Activated naive CD4-positive, alpha-beta T cell treated with anti-CD3 and anti-CD28 coated beads, Interleukin-2, amount 50 U/mL, for 24 hours (primary cell): ENCODE results near the gene FAM227A.
A peak's percentile ranks its signal among the peaks of the same experiment; 100 is the strongest.

Experiments used
- H3K27ac Mint-ChIP-seq: one replicate; pipeline ENCODE4 v1.8.0; 2021; ENCODE audit warnings: mild to moderate bottlenecking, mixed read lengths
- H3K27me3 Mint-ChIP-seq: one replicate; pipeline ENCODE4 v1.8.0; 2021; ENCODE audit warnings: mixed read lengths
- H3K36me3 Mint-ChIP-seq: one replicate; pipeline ENCODE4 v1.8.0; 2021; ENCODE audit warnings: mixed read lengths
- H3K4me1 Mint-ChIP-seq: one replicate; pipeline ENCODE4 v1.8.0; 2021; ENCODE audit warnings: mixed read lengths
- H3K4me3 Mint-ChIP-seq: one replicate; pipeline ENCODE4 v1.8.0; 2021; ENCODE audit warnings: mild to moderate bottlenecking, mixed read lengths
- H3K9me3 Mint-ChIP-seq: one replicate; pipeline ENCODE4 v1.8.0; 2021; ENCODE audit warnings: mixed read lengths

The FAM227A gene

GRCh38 chr22:38656256-38657044 is at the start of gene FAM227A, which contains the start of gene CBY1:
Gene FAM227A (minus strand): TSS chr22:38656392. CDS start chr22:38650168, 6,224 bp downstream.
Gene CBY1 (plus strand): TSS chr22:38656638. CDS start chr22:38668055, 11,417 bp downstream.
- H3K4me3 Mint-ChIP-seq, result peak within 1 kb of the TSS; percentile 93
- no peaks in the 10 kb centered on the region for H3K27me3 Mint-ChIP-seq
- H3K9me3 Mint-ChIP-seq, result no peaks in the 10 kb centered on the region
- peaks cover 15% of the 10 kb centered on the region for H3K4me1 Mint-ChIP-seq
- H3K36me3 Mint-ChIP-seq, result no peaks in the 10 kb centered on the region
- peak within 1 kb of the TSS; percentile 98 for H3K27ac Mint-ChIP-seq

GRCh38 chr22:38705235-38706100 is 49.3 kb upstream of the FAM227A start, which contains the start of gene GTPBP1:
Gene GTPBP1 (plus strand): TSS chr22:38705944. CDS start chr22:38705956, 12 bp downstream.
- Mint-ChIP-seq H3K4me1 (peaks cover 60% of the 10 kb centered on the region), H3K9me3 (no peaks in the 10 kb centered on the region), H3K27me3 (no peaks in the 10 kb centered on the region), H3K4me3 (peak within 1 kb of the TSS; percentile 93), H3K36me3 (peaks cover 2% of the 10 kb centered on the region), H3K27ac (peak within 1 kb of the TSS; percentile 89)

GRCh38 chr22:38704654-38705234 is 48.6 kb upstream of the FAM227A start:
- peaks cover 59% of the 10 kb centered on the region for H3K4me1 Mint-ChIP-seq
- peak overlapping the region; percentile 83 for H3K4me3 Mint-ChIP-seq
- H3K36me3 Mint-ChIP-seq, result no peaks in the 10 kb centered on the region
- H3K9me3 Mint-ChIP-seq, result no peaks in the 10 kb centered on the region
- peak overlapping the region; percentile 88 for H3K27ac Mint-ChIP-seq
- H3K27me3 Mint-ChIP-seq, result no peaks in the 10 kb centered on the region

GRCh38 chr22:38700789-38701628 is 44.8 kb upstream of the FAM227A start, which contains the start of gene JOSD1:
Gene JOSD1 (minus strand): TSS chr22:38700943. CDS start chr22:38699987, 956 bp downstream.
- H3K4me3 Mint-ChIP-seq, result peak within 1 kb of the TSS; percentile 93
- no peaks in the 10 kb centered on the region for H3K27me3 Mint-ChIP-seq
- H3K9me3 Mint-ChIP-seq, result no peaks in the 10 kb centered on the region
- H3K27ac Mint-ChIP-seq, result peak within 1 kb of the TSS; percentile 97
- peaks cover 4% of the 10 kb centered on the region for H3K36me3 Mint-ChIP-seq
- H3K4me1 Mint-ChIP-seq, result peaks cover 65% of the 10 kb centered on the region

- Mint-ChIP-seq H3K27ac (peak overlapping the region; percentile 97), H3K4me3 (peak overlapping the region; percentile 93), H3K9me3 (no peaks in the 10 kb centered on the region), H3K36me3 (peaks cover 4% of the 10 kb centered on the region), H3K27me3 (no peaks in the 10 kb centered on the region), H3K4me1 (peaks cover 67% of the 10 kb centered on the region)
Observed at GRCh38 chr22:38700270-38700788, 44.1 kb upstream of the FAM227A start.

GRCh38 chr22:38699784-38700183 is 43.6 kb upstream of the FAM227A start:
- H3K4me1 Mint-ChIP-seq, result peaks cover 67% of the 10 kb centered on the region
- peak overlapping the region; percentile 97 for H3K27ac Mint-ChIP-seq
- peak overlapping the region; percentile 93 for H3K4me3 Mint-ChIP-seq
- no peaks in the 10 kb centered on the region for H3K27me3 Mint-ChIP-seq
- no peaks in the 10 kb centered on the region for H3K9me3 Mint-ChIP-seq
- peaks cover 8% of the 10 kb centered on the region for H3K36me3 Mint-ChIP-seq

- Mint-ChIP-seq H3K4me1 (peaks cover 69% of the 10 kb centered on the region), H3K9me3 (no peaks in the 10 kb centered on the region), H3K4me3 (peak overlapping the region; percentile 93), H3K27me3 (no peaks in the 10 kb centered on the region), H3K27ac (peak overlapping the region; percentile 97), H3K36me3 (peaks cover 8% of the 10 kb centered on the region)
Observed at GRCh38 chr22:38699143-38699542, 43.0 kb upstream of the FAM227A start.

- Mint-ChIP-seq H3K27me3 (no peaks in the 10 kb centered on the region), H3K36me3 (peaks cover 8% of the 10 kb centered on the region), H3K4me1 (peaks cover 68% of the 10 kb centered on the region), H3K27ac (peak overlapping the region; percentile 97), H3K9me3 (no peaks in the 10 kb centered on the region), H3K4me3 (peak overlapping the region; percentile 93)
Observed at GRCh38 chr22:38698407-38699094, 42.4 kb upstream of the FAM227A start.

- Mint-ChIP-seq H3K36me3 (peaks cover 10% of the 10 kb centered on the region), H3K9me3 (no peaks in the 10 kb centered on the region), H3K4me3 (peak overlapping the region; percentile 93), H3K4me1 (peaks cover 74% of the 10 kb centered on the region), H3K27ac (peak overlapping the region; percentile 87), H3K27me3 (no peaks in the 10 kb centered on the region)
Observed at GRCh38 chr22:38697425-38698089, 41.4 kb upstream of the FAM227A start.

GRCh38 chr22:38696606-38697424 is 40.6 kb upstream of the FAM227A start:
- H3K4me3 Mint-ChIP-seq, result peak overlapping the region; percentile 93
- peaks cover 78% of the 10 kb centered on the region for H3K4me1 Mint-ChIP-seq
- peak overlapping the region; percentile 87 for H3K27ac Mint-ChIP-seq
- H3K36me3 Mint-ChIP-seq, result peaks cover 10% of the 10 kb centered on the region
- no peaks in the 10 kb centered on the region for H3K9me3 Mint-ChIP-seq
- no peaks in the 10 kb centered on the region for H3K27me3 Mint-ChIP-seq

- Mint-ChIP-seq H3K36me3 (peaks cover 12% of the 10 kb centered on the region), H3K4me3 (no peak overlapping the region)
Observed at GRCh38 chr22:38694940-38695339, 38.7 kb upstream of the FAM227A start.

GRCh38 chr22:38694049-38694448 is 37.9 kb upstream of the FAM227A start:
- Mint-ChIP-seq H3K4me1 (peaks cover 66% of the 10 kb centered on the region), H3K4me3 (no peak overlapping the region), H3K27me3 (no peaks in the 10 kb centered on the region), H3K36me3 (peaks cover 15% of the 10 kb centered on the region), H3K9me3 (no peaks in the 10 kb centered on the region), H3K27ac (no peak overlapping the region)

More at GRCh38 chr22:38694940-38695339, 38.7 kb upstream of the FAM227A start:
- Mint-ChIP-seq H3K27ac (peak overlapping the region; percentile 83), H3K27me3 (no peaks in the 10 kb centered on the region), H3K4me1 (peaks cover 75% of the 10 kb centered on the region), H3K9me3 (no peaks in the 10 kb centered on the region)

GRCh38 chr22:38689651-38690050 is 33.5 kb upstream of the FAM227A start:
- Mint-ChIP-seq H3K4me1 (peaks cover 27% of the 10 kb centered on the region), H3K4me3 (no peak overlapping the region), H3K36me3 (peaks cover 9% of the 10 kb centered on the region), H3K27ac (peak overlapping the region; percentile 86), H3K27me3 (no peaks in the 10 kb centered on the region), H3K9me3 (no peaks in the 10 kb centered on the region)
